Measurements from ENCODE around the gene CDK5R2. TPM values are rescaled to one million over a fixed set of nuclear protein-coding genes. Genes with fewer than 3 reads are reported as not detected.
A peak's percentile ranks its signal among the peaks of the same experiment; 100 is the strongest.

CDK5R2 gene
- total and polyA plus RNA-seq, 2 donors from 2014 or later = not detected

- Histone ChIP-seq H3K9me3 (ENCODE audit: control insufficient read depth in 2 of 3, insufficient read depth in 1 of 3, low read length in 3 of 3) (no peaks in the 10 kb centered on the region), H3K36me3 (ENCODE audit: control insufficient read depth in 2 of 3, insufficient read depth in 3 of 3, low read length in 3 of 3) (no peaks in the 10 kb centered on the region), H3K27ac (ENCODE audit: low read depth in 2 of 2, low read length in 2 of 2) (no peak overlapping the region), H3K27me3 (ENCODE audit: control insufficient read depth, insufficient read depth, low read length) (peaks cover 17% of the 10 kb centered on the region), H3K4me1 (ENCODE audit: control insufficient read depth in 2 of 3, insufficient read depth in 2 of 3, low read depth in 1 of 3, low read length in 3 of 3) (peaks cover 0 to 6% (median 0%) of the 10 kb centered on the region in 3 donors), H3K4me3 (ENCODE audit: low read length in 3 of 3) (no peak overlapping the region), H3K9ac (ENCODE audit: low read length in 3 of 3) (no peak overlapping the region)
- FAIRE-seq (no peak), DNase-seq (no peak)
- intact Hi-C loops (cut with DNase I) = no loop called here
- TF ChIP-seq CTCF (IDR thresholded peaks at IDR 0.05; ENCODE audit: borderline replicate concordance, extremely low read depth, insufficient read depth) = no peak
Measured at GRCh38 chr2:218957671-218958070, 1.8 kb upstream of the CDK5R2 start.

- Histone ChIP-seq H3K27me3 (ENCODE audit: control insufficient read depth, insufficient read depth, low read length) (peaks cover 17% of the 10 kb centered on the region), H3K4me3 (ENCODE audit: low read length in 3 of 3) (no peak overlapping the region), H3K36me3 (ENCODE audit: control insufficient read depth in 2 of 3, insufficient read depth in 3 of 3, low read length in 3 of 3) (no peaks in the 10 kb centered on the region), H3K4me1 (ENCODE audit: control insufficient read depth in 2 of 3, insufficient read depth in 2 of 3, low read depth in 1 of 3, low read length in 3 of 3) (peaks cover 0 to 6% (median 0%) of the 10 kb centered on the region in 3 donors), H3K9me3 (ENCODE audit: control insufficient read depth in 2 of 3, insufficient read depth in 1 of 3, low read length in 3 of 3) (no peaks in the 10 kb centered on the region), H3K9ac (ENCODE audit: low read length in 3 of 3) (no peak overlapping the region), H3K27ac (ENCODE audit: low read depth in 2 of 2, low read length in 2 of 2) (no peak overlapping the region)
- no peak for TF ChIP-seq CTCF (IDR thresholded peaks at IDR 0.05; ENCODE audit: borderline replicate concordance, extremely low read depth, insufficient read depth)
- no peak for FAIRE-seq
- no peak for DNase-seq
- intact Hi-C loops (cut with DNase I) = no loop called here
Measured at GRCh38 chr2:218958276-218958675, 1.2 kb upstream of the CDK5R2 start.

- Histone ChIP-seq H3K27ac (ENCODE audit: low read depth in 2 of 2, low read length in 2 of 2) (no peak overlapping the region), H3K4me3 (ENCODE audit: low read length in 3 of 3) (no peak overlapping the region), H3K27me3 (ENCODE audit: control insufficient read depth, insufficient read depth, low read length) (peaks cover 17% of the 10 kb centered on the region), H3K9me3 (ENCODE audit: control insufficient read depth in 2 of 3, insufficient read depth in 1 of 3, low read length in 3 of 3) (no peaks in the 10 kb centered on the region), H3K9ac (ENCODE audit: low read length in 3 of 3) (no peak overlapping the region), H3K4me1 (ENCODE audit: control insufficient read depth in 2 of 3, insufficient read depth in 2 of 3, low read depth in 1 of 3, low read length in 3 of 3) (peaks cover 0 to 6% (median 0%) of the 10 kb centered on the region in 3 donors), H3K36me3 (ENCODE audit: control insufficient read depth in 2 of 3, insufficient read depth in 3 of 3, low read length in 3 of 3) (no peaks in the 10 kb centered on the region)
- FAIRE-seq (no peak), DNase-seq (peak in 2 of 5 donors; percentile 49 to 60)
- intact Hi-C loops (cut with DNase I) = no loop called here
- TF ChIP-seq CTCF (IDR thresholded peaks at IDR 0.05; ENCODE audit: borderline replicate concordance, extremely low read depth, insufficient read depth) = no peak
Measured at GRCh38 chr2:218959761-218960308, 369 bp downstream of the CDK5R2 start.

Measured in kidney (tissue), 14 donors.